ENCODE measurements around the gene GGT1. TPM values are rescaled to one million over a fixed set of nuclear protein-coding genes. Genes with fewer than 3 reads are reported as not detected.
A peak's percentile ranks its signal among the peaks of the same experiment; 100 is the strongest.
"Not testable (repeated sequence)": the region's sequence is repeated elsewhere in the genome, so short reads cannot be mapped to it uniquely, and the experiment has no call there.

Gene GGT1
- total RNA-seq, 1 donor from 2014 or later: 3.3 TPM

GRCh38 chr22:24601217-24602104 is 1.5 kb upstream of the GGT1 start:
- H3K4me1 Mint-ChIP-seq: peaks cover 13% of the 10 kb centered on the region
- H3K4me3 Mint-ChIP-seq: no peak overlapping the region
- no peak for TF ChIP-seq CTCF (conservative IDR thresholded peaks at IDR 0.05)
- no peaks in the 10 kb centered on the region for H3K9me3 Mint-ChIP-seq
- DNase-seq (ENCODE audit: low read depth, low spot score): no peak
- no peak overlapping the region for H3K27ac Mint-ChIP-seq (ENCODE audit: unreplicated experiment)
- no peaks in the 10 kb centered on the region for H3K27me3 Mint-ChIP-seq (ENCODE audit: low read depth)
- H3K36me3 Mint-ChIP-seq (ENCODE audit: low read depth): no peaks in the 10 kb centered on the region

DNA sequence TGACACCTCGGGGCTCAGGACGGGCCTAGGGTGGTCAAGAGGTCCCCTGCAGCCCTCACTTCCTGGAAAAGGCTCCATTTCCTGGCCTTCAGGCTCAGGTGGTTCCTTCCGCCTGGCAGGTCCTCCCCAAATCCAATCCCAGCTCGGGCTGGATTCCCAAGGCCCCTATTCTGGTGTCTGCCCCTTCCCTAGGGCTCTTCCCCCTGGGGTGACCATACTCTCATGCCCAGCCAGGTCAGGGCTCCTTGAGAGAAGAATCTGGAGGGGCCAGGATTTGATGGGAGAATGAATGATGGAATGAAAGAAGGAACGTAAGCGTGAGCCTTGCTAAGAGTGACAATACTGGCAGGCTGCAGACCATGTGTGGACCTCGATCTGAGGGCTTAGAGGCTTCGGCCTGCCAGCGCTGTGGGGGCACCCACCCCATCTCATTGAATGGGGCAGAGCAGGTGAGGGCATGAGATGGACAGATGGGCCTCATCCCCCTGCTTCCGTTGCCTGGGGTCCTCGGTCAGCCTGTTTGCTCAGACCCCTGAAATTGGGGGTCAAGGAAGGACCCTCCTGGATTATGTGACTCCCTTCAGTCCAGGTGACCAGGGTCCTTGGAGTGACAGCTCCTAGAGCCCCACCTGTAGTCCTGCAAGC is 766 bp upstream of the GGT1 start:
- H3K27me3 Mint-ChIP-seq (ENCODE audit: low read depth); H3K4me3 Mint-ChIP-seq: not testable (repeated sequence)

DNA sequence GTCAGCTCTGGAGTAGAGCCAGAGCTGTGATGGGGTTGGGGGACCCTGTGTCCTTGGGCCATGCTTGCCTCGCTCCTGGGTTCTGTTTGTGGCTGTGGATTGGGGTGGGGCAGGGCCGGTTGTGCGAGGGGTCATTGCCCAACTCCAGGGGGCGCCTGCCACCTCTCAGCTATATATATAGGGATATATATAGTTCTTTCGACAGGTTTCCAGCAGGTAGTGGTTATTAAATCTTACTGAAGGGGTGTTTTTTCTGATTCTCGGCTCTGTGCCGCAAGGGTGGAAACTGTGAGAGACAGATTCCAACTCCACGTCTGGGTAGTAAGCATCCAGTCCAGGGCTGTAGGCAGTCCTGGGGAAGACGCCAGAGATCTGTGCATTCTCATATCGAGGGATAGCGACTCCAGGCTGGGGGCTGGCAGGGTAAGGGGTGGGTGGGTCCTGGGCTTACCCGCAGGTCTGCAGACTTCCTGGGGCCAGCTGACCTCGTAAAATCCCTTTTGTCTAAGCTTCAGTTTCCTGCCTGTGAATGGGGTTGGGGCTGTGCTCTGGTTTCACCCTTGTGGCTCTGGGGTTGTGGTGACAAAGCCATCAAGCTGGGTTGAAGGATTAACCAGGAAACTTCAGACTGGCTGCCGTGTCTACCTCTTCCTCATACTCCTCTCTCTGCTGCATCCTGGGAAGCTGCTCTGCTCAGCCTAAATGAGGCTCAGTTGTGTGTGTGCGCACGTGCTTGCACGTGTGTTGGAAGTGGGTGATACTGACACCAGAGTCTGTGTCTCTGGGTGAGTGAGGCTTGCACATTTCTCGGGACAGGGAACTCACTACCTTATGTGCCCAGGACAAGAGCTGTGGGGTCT is 1.0 kb downstream of the GGT1 start:
- H3K27me3 Mint-ChIP-seq (ENCODE audit: low read depth); H3K4me3 Mint-ChIP-seq; H3K9me3 Mint-ChIP-seq; H3K27ac Mint-ChIP-seq (ENCODE audit: unreplicated experiment); H3K36me3 Mint-ChIP-seq (ENCODE audit: low read depth); DNase-seq (ENCODE audit: low read depth, low spot score): not testable (repeated sequence)
- peak; percentile 46 for TF ChIP-seq CTCF (conservative IDR thresholded peaks at IDR 0.05)
- peaks cover 13% of the 10 kb centered on the region for H3K4me1 Mint-ChIP-seq

More for the DNA sequence above, 766 bp upstream of the GGT1 start:
- not testable (repeated sequence) for H3K9me3 Mint-ChIP-seq; H3K27ac Mint-ChIP-seq (ENCODE audit: unreplicated experiment); DNase-seq (ENCODE audit: low read depth, low spot score); H3K36me3 Mint-ChIP-seq (ENCODE audit: low read depth)
- peaks cover 13% of the 10 kb centered on the region for H3K4me1 Mint-ChIP-seq

DNA sequence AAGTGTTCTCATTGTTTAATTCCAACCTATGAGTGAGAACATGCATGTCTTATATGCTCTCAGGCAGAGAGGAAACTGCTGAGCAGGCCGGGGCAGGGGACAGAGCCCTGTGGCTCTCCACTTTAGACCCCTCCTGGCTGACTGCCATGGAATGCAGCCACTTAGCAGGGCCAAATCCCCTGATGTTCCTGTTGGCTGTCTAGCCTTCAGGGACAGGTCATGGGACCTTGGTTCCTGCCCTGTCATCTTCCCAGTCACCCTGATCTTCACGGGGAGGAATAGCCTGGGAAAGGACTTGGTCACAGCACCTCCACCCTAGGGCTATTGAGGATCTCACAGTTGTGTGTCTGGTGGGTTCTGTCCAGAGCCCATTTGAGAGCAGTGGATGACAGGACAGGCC is 3.3 kb downstream of the GGT1 start:
- not testable (repeated sequence) for H3K9me3 Mint-ChIP-seq; DNase-seq (ENCODE audit: low read depth, low spot score); H3K27me3 Mint-ChIP-seq (ENCODE audit: low read depth); H3K36me3 Mint-ChIP-seq (ENCODE audit: low read depth); H3K27ac Mint-ChIP-seq (ENCODE audit: unreplicated experiment)
- Mint-ChIP-seq H3K4me3 (peak overlapping the region; percentile 23), H3K4me1 (peaks cover 13% of the 10 kb centered on the region)

DNA sequence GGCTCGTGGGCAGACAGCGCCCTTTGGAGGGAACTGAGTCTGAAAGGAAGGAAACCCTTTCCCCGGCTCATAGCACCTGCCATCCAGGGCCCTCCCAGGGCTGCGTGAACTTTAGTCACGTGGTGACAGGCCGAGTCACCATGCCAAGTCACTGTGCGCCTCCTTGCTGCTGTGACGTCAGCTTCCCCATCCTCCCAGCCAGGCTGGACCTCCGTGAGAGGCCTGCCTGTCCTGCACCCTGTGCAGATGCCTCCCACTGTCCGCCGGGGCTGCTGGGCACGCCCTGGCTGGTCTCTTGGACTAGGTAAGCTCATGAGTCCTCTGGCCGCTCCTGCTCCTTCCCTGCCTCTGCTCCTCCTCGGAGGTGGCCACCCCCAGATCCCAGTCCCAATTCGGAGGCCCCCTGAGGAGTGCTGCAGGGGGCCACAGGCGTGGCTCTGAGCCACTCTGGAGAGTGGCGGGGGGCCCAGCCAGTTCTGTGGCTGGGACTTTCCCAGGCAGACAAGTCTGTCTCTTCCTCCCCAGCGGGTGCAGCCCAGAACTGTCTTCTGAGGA is 4.5 kb downstream of the GGT1 start:
- H3K36me3 Mint-ChIP-seq (ENCODE audit: low read depth); H3K9me3 Mint-ChIP-seq; DNase-seq (ENCODE audit: low read depth, low spot score); H3K4me3 Mint-ChIP-seq; H3K27me3 Mint-ChIP-seq (ENCODE audit: low read depth): not testable (repeated sequence)
- H3K4me1 Mint-ChIP-seq: peaks cover 13% of the 10 kb centered on the region
- peak overlapping the region; percentile 12 for H3K27ac Mint-ChIP-seq (ENCODE audit: unreplicated experiment)

DNA sequence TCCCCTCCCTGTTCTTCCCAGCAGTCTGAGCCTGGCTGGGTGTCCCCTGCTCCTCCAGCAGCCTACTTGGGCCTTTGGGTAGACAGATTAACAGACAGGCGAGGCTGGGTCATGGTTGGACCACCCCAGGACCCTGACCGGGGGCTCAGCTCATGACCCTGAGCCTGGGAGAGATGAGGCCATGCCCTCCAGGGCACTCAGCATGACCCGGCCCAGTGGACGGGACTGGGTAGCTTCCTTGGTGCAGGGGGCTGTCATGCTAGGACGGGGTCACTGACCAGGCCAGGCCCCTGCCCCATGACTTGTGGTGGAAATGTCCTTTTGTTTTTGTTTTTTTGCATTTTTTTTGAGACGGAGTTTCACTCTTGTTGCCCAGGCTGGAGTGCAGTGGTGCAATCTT is 5.3 kb downstream of the GGT1 start:
- not testable (repeated sequence) for H3K27ac Mint-ChIP-seq (ENCODE audit: unreplicated experiment); DNase-seq (ENCODE audit: low read depth, low spot score); H3K4me3 Mint-ChIP-seq; H3K27me3 Mint-ChIP-seq (ENCODE audit: low read depth); H3K9me3 Mint-ChIP-seq; H3K36me3 Mint-ChIP-seq (ENCODE audit: low read depth)
- H3K4me1 Mint-ChIP-seq: peaks cover 12% of the 10 kb centered on the region

DNA sequence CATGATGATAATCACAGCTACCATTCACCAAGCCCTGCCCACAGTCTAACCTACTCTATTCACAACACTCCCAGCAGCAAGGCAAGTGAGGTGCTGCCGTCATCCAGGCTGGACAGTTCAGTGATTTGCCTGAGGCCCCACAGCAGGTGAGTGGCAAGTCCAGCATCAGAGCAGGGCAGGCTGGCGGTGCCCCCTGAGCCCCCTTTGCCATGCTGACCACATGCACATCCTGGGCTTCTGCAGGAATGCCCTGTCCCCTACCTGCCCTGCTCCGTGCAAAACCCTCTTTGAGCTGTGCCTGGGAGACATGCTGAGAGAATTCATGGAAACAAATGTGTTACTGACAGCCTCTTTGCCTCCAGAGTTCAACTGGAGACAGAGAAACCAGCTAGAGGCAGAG is 6.9 kb downstream of the GGT1 start:
- H3K27ac Mint-ChIP-seq (ENCODE audit: unreplicated experiment); H3K36me3 Mint-ChIP-seq (ENCODE audit: low read depth); H3K4me3 Mint-ChIP-seq; H3K4me1 Mint-ChIP-seq; H3K27me3 Mint-ChIP-seq (ENCODE audit: low read depth); H3K9me3 Mint-ChIP-seq; DNase-seq (ENCODE audit: low read depth, low spot score): not testable (repeated sequence)

DNA sequence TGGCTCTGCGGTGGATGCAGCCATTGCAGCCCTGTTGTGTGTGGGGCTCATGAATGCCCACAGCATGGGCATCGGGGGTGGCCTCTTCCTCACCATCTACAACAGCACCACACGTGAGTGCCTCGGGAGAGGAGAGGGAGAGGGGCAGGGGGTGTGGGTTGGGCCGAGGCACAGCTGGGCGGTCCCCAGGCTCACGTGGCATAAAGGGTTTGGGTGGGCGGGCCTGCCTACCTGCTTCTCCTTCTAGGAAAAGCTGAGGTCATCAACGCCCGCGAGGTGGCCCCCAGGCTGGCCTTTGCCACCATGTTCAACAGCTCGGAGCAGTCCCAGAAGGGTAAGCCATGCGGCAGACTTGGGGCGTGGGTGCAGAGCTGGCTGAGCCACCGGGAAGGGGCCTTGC is 11.8 kb downstream of the GGT1 start:
- not testable (repeated sequence) for H3K27ac Mint-ChIP-seq (ENCODE audit: unreplicated experiment); DNase-seq (ENCODE audit: low read depth, low spot score); H3K9me3 Mint-ChIP-seq; H3K36me3 Mint-ChIP-seq (ENCODE audit: low read depth); H3K4me3 Mint-ChIP-seq; H3K4me1 Mint-ChIP-seq; H3K27me3 Mint-ChIP-seq (ENCODE audit: low read depth)

DNA sequence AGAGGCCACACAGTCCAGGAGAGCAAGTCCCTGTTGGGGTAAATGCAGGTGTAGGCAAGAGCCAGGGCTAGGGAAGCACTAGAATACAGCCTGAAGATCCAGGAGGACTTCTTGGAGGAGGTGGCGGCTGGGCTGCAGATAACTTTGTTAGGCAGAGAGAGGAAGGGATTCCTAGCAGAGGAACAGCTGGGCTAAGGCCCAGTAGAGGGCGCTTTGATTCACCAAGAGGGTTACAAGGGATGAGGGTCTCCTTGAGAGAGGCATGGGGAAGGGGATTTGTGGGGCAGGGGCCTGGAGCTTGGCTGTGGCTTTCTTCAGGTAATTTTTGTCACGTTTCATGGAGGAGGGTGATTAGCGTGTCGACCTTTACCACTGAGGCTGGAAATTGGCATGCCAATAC is 18.3 kb downstream of the GGT1 start:
- not testable (repeated sequence) for DNase-seq (ENCODE audit: low read depth, low spot score); H3K27ac Mint-ChIP-seq (ENCODE audit: unreplicated experiment); H3K27me3 Mint-ChIP-seq (ENCODE audit: low read depth); H3K4me1 Mint-ChIP-seq; H3K36me3 Mint-ChIP-seq (ENCODE audit: low read depth); H3K4me3 Mint-ChIP-seq; H3K9me3 Mint-ChIP-seq

GRCh38 chr22:24622596-24622995 is 19.6 kb downstream of the GGT1 start:
- H3K4me1 Mint-ChIP-seq; H3K36me3 Mint-ChIP-seq (ENCODE audit: low read depth); DNase-seq (ENCODE audit: low read depth, low spot score); H3K27me3 Mint-ChIP-seq (ENCODE audit: low read depth); H3K27ac Mint-ChIP-seq (ENCODE audit: unreplicated experiment); H3K4me3 Mint-ChIP-seq; H3K9me3 Mint-ChIP-seq: not testable (repeated sequence)

DNA sequence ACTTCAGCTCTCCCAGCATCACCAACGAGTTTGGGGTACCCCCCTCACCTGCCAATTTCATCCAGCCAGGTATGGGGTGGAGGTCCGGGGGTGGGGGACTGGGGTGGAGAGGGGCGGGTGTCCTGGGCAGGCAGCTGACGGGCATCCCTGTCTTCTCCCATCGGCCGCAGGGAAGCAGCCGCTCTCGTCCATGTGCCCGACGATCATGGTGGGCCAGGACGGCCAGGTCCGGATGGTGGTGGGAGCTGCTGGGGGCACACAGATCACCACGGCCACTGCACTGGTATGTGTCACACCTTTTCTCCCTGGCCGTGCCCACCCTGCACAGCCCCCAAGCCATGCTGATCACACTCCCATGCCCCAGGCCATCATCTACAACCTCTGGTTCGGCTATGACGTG is 24.9 kb downstream of the GGT1 start:
- DNase-seq (ENCODE audit: low read depth, low spot score); H3K4me3 Mint-ChIP-seq; H3K27me3 Mint-ChIP-seq (ENCODE audit: low read depth); H3K4me1 Mint-ChIP-seq; H3K9me3 Mint-ChIP-seq; H3K36me3 Mint-ChIP-seq (ENCODE audit: low read depth); H3K27ac Mint-ChIP-seq (ENCODE audit: unreplicated experiment): not testable (repeated sequence)
